ENCODE data around the gene STIP1. TPM values are rescaled to one million over a fixed set of nuclear protein-coding genes. Genes with fewer than 3 reads are reported as not detected.

Gene STIP1
- total and polyA plus RNA-seq, 9 of the 15 experiments (the other 6 are each of a cell fraction or from before 2014, with no cell fraction given): 58.1 to 465 (median 346) TPM

GRCh38 chr11:64246871-64247728 lies 61.1 kb downstream of the STIP1 start, which contains the start of gene PPP1R14B (continued):
- TF ChIP-seq BCLAF1 (IDR thresholded peaks at IDR 0.05; ENCODE audit: borderline replicate concordance in 1 of 2, control insufficient read depth in 1 of 2, low read depth in 2 of 2, low read length in 1 of 2): peak in 1 of 2 experiments; percentile 76; a peak in 1 of 4 replicates
- 0 out of 2 replicates have a peak, but pooled peaks have one; percentile 43 for TF ChIP-seq ZNF12 (CRISPR knock-in tag; IDR thresholded peaks at IDR 0.05)
- TF ChIP-seq, protein P1, sequence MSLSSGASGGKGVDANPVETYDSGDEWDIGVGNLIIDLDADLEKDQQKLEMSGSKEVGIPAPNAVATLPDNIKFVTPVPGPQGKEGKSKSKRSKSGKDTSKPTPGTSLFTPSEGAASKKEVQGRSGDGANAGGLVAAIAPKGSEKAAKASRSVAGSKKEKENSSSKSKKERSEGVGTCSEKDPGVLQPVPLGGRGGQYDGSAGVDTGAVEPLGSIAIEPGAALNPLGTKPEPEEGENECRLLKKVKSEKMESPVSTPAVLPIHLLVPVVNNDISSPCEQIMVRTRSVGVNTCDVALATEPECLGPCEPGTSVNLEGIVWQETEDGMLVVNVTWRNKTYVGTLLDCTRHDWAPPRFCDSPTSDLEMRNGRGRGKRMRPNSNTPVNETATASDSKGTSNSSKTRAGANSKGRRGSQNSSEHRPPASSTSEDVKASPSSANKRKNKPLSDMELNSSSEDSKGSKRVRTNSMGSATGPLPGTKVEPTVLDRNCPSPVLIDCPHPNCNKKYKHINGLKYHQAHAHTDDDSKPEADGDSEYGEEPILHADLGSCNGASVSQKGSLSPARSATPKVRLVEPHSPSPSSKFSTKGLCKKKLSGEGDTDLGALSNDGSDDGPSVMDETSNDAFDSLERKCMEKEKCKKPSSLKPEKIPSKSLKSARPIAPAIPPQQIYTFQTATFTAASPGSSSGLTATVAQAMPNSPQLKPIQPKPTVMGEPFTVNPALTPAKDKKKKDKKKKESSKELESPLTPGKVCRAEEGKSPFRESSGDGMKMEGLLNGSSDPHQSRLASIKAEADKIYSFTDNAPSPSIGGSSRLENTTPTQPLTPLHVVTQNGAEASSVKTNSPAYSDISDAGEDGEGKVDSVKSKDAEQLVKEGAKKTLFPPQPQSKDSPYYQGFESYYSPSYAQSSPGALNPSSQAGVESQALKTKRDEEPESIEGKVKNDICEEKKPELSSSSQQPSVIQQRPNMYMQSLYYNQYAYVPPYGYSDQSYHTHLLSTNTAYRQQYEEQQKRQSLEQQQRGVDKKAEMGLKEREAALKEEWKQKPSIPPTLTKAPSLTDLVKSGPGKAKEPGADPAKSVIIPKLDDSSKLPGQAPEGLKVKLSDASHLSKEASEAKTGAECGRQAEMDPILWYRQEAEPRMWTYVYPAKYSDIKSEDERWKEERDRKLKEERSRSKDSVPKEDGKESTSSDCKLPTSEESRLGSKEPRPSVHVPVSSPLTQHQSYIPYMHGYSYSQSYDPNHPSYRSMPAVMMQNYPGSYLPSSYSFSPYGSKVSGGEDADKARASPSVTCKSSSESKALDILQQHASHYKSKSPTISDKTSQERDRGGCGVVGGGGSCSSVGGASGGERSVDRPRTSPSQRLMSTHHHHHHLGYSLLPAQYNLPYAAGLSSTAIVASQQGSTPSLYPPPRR (CRISPR knock-in tag; IDR thresholded peaks at IDR 0.05; ENCODE audit: borderline replicate concordance): no peak
- TF ChIP-seq ARHGAP35 (IDR thresholded peaks at IDR 0.05; ENCODE audit: partially characterized antibody): no peak
- no peak for TF ChIP-seq DLX4 (CRISPR knock-in tag; IDR thresholded peaks at IDR 0.05)
- TF ChIP-seq SIN3B (IDR thresholded peaks at IDR 0.05; ENCODE audit: low read depth): no peak
- no peak for TF ChIP-seq ZNF239 (CRISPR knock-in tag; IDR thresholded peaks at IDR 0.05)
- peak; percentile 96 for TF ChIP-seq HNRNPL (IDR thresholded peaks at IDR 0.05; ENCODE audit: low read depth, low read length)
- TF ChIP-seq MCM3 (IDR thresholded peaks at IDR 0.05): no peak
- TF ChIP-seq RNF2 (IDR thresholded peaks at IDR 0.05): peak; percentile 27; the same call in 1 of the 2 replicates
- TF ChIP-seq, protein P2, sequence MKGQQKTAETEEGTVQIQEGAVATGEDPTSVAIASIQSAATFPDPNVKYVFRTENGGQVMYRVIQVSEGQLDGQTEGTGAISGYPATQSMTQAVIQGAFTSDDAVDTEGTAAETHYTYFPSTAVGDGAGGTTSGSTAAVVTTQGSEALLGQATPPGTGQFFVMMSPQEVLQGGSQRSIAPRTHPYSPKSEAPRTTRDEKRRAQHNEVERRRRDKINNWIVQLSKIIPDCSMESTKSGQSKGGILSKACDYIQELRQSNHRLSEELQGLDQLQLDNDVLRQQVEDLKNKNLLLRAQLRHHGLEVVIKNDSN (CRISPR knock-in tag; IDR thresholded peaks at IDR 0.05): peak; percentile 69
- TF ChIP-seq, protein P3, sequence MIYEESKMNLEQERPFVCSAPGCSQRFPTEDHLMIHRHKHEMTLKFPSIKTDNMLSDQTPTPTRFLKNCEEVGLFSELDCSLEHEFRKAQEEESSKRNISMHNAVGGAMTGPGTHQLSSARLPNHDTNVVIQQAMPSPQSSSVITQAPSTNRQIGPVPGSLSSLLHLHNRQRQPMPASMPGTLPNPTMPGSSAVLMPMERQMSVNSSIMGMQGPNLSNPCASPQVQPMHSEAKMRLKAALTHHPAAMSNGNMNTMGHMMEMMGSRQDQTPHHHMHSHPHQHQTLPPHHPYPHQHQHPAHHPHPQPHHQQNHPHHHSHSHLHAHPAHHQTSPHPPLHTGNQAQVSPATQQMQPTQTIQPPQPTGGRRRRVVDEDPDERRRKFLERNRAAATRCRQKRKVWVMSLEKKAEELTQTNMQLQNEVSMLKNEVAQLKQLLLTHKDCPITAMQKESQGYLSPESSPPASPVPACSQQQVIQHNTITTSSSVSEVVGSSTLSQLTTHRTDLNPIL (CRISPR knock-in tag; IDR thresholded peaks at IDR 0.05): no peak
- TF ChIP-seq STAT5A (IDR thresholded peaks at IDR 0.05; ENCODE audit: borderline replicate concordance, low read length): no peak
- TF ChIP-seq PHF8 (IDR thresholded peaks at IDR 0.05; ENCODE audit: borderline replicate concordance, low read length): peak; percentile 56; the same call in 1 of the 2 replicates
- TF ChIP-seq PYGO2 (tag; IDR thresholded peaks at IDR 0.05): no peak
- TF ChIP-seq ZNF75A (CRISPR knock-in tag; IDR thresholded peaks at IDR 0.05): no peak
